Kidney epithelial cell (primary cell): ENCODE data around the gene TTC9C. TPM values are rescaled to one million over a fixed set of nuclear protein-coding genes. Genes with fewer than 3 reads are reported as not detected.

Experiments
- DNase-seq: peaks from one replicate; pipeline ENCODE4 v3.0.0-alpha.2; 2010; ENCODE audit warnings: low read depth
- H3K27me3 ChIP-seq: 2 replicates; pipeline ENCODE4 v1.6.0; 2011; ENCODE audit warnings: low read length; ENCODE audit not compliant: control insufficient read depth, insufficient read depth
- H3K36me3 ChIP-seq: 2 replicates; pipeline ENCODE4 v1.5.1; 2011; ENCODE audit warnings: low read length; ENCODE audit not compliant: control insufficient read depth, insufficient read depth
- H3K4me3 ChIP-seq: 2 replicates; pipeline ENCODE4 v1.5.1; 2011; ENCODE audit warnings: low read depth, mild to moderate bottlenecking, control low read depth, low read length
- total RNA-seq: library from RNA; depleted of rRNA; stranded (reverse); fragments of >200 nt; gene quantifications from 2 replicates; pipeline ENCODE4 v1.2.3, GENCODE V29; 2015
- TF ChIP-seq, protein P1 (sequence below): IDR thresholded peaks from 2 replicates; pipeline ENCODE4 v1.5.1; 2011; ENCODE audit warnings: mild to moderate bottlenecking, moderate library complexity, low read length, control low read depth, inconsistent platforms; ENCODE audit not compliant: insufficient read depth, poor library complexity, severe bottlenecking

Gene TTC9C
- total RNA-seq, 1 donor from 2014 or later = 37.5 TPM

GRCh38 chr11:62715150-62716130 lies 12.8 kb upstream of the TTC9C start:
- H3K36me3 ChIP-seq = peaks cover 3% of the 10 kb centered on the region
- no peaks in the 10 kb centered on the region for H3K27me3 ChIP-seq
- TF ChIP-seq, protein P1, sequence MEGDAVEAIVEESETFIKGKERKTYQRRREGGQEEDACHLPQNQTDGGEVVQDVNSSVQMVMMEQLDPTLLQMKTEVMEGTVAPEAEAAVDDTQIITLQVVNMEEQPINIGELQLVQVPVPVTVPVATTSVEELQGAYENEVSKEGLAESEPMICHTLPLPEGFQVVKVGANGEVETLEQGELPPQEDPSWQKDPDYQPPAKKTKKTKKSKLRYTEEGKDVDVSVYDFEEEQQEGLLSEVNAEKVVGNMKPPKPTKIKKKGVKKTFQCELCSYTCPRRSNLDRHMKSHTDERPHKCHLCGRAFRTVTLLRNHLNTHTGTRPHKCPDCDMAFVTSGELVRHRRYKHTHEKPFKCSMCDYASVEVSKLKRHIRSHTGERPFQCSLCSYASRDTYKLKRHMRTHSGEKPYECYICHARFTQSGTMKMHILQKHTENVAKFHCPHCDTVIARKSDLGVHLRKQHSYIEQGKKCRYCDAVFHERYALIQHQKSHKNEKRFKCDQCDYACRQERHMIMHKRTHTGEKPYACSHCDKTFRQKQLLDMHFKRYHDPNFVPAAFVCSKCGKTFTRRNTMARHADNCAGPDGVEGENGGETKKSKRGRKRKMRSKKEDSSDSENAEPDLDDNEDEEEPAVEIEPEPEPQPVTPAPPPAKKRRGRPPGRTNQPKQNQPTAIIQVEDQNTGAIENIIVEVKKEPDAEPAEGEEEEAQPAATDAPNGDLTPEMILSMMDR = no peak
- DNase-seq = no peak
- H3K4me3 ChIP-seq = no peak overlapping the region

DNA sequence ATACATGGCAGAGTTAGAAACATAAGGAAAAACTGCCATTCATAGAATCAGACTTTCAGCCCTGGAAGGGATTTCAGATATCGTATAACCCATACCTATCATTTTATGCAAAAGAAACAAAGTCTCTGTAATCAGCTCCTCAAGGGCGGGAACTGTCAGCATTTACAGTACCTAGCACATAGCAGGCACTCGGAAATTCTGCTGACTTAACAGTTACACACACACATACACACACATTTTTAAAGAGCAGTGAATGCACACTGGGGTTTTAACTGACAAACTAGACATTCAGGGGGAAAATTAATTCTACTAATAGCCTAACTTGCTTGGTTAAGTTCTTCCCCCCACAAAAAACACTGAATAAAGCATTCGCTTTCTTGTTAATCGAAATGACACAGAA lies 12.1 kb upstream of the TTC9C start:
- Histone ChIP-seq H3K4me3 (no peak overlapping the region), H3K36me3 (peaks cover 3% of the 10 kb centered on the region), H3K27me3 (no peaks in the 10 kb centered on the region)
- no peak for DNase-seq
- TF ChIP-seq, protein P1 = no peak

DNA sequence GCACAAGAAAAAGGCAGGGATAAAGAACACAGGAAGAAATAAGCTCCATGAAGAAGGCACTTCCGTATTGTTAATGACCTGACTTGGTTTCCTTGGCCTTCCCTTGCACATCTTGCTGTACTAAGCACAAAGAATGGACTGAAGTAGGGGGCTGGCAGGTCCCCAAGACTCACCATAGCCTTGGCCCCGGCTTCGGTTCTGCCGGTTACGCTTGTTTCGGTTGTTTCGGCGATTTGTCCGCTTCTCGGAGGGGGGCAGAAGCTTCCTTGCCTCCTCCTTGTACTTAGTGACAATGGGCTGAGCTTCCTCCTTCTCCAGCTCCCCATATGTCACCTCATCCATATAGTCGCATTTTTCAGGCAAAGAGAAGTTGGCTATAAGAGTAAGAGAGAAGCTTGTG lies 11.5 kb upstream of the TTC9C start:
- Histone ChIP-seq H3K36me3 (peaks cover 3% of the 10 kb centered on the region), H3K4me3 (no peak overlapping the region), H3K27me3 (no peaks in the 10 kb centered on the region)
- TF ChIP-seq, protein P1 = no peak
- no peak for DNase-seq

DNA sequence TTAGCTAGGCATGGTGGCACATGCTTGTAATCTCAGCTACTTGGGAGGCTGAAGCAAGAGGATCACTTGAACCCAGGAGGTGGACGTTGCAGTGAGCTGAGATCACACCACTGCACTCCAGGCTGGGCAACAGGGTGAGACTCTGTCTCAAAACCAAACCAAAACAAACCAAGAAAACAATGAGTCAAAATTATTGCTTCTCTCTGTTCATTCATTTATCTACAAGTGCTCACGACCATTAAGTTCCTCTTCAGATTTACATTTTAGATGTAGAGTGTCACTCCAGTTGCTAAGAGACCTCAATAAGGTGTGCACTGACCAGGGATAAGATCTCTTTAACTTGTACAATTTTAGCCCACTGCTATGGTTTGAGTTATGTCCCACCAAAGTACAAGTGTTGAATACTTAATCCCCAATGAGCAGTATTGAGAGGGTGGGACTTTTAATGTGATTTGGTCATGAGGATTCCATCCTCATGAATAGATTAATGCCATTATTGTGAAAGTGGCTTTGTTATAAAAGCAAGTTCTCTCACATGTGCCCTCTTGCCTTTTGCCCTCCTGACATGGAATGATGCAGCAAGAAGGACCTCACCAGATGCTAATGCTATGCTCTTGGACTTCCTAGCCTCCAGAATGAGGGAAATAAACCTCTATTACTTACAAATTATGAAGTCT lies 8.8 kb upstream of the TTC9C start:
- Histone ChIP-seq H3K4me3 (no peak overlapping the region), H3K27me3 (no peaks in the 10 kb centered on the region), H3K36me3 (peaks cover 5% of the 10 kb centered on the region)
- no peak for DNase-seq
- TF ChIP-seq, protein P1 = no peak

GRCh38 chr11:62721994-62722393 lies 6.3 kb upstream of the TTC9C start:
- TF ChIP-seq, protein P1 = no peak
- DNase-seq = no peak
- Histone ChIP-seq H3K27me3 (no peaks in the 10 kb centered on the region), H3K4me3 (no peak overlapping the region), H3K36me3 (peaks cover 3% of the 10 kb centered on the region)
